ENCODE data around the gene IGFL4. TPM values are rescaled to one million over a fixed set of nuclear protein-coding genes. Genes with fewer than 3 reads are reported as not detected.

The IGFL4 gene
- total and polyA plus RNA-seq, 2 of the 13 experiments (the other 11 are each of a cell fraction or from before 2014, with no cell fraction given) = 1.2 to 1.4 TPM

- TF ChIP-seq PREB (CRISPR knock-in tag; IDR thresholded peaks at IDR 0.05) = no peak
- TF ChIP-seq ATF7-NPFF (CRISPR knock-in tag; IDR thresholded peaks at IDR 0.05; ENCODE audit: low read depth) = no peak
- TF ChIP-seq NFKB2 (CRISPR knock-in tag; IDR thresholded peaks at IDR 0.05; ENCODE audit: borderline replicate concordance) = 0 out of 2 replicates have a peak, but pooled peaks have one; percentile 38
- TF ChIP-seq ZNF878 (CRISPR knock-in tag; IDR thresholded peaks at IDR 0.05) = no peak
- no peak for TF ChIP-seq NCOR1 (IDR thresholded peaks at IDR 0.05; ENCODE audit: borderline replicate concordance, low read length)
- no peak; the same call in 1 of the 2 replicates for TF ChIP-seq ZBTB43 (CRISPR knock-in tag; conservative IDR thresholded peaks at IDR 0.05)
- TF ChIP-seq ZNF33A (CRISPR knock-in tag; IDR thresholded peaks at IDR 0.05; ENCODE audit: borderline replicate concordance) = no peak
- TF ChIP-seq PLRG1 (conservative IDR thresholded peaks at IDR 0.05) = no peak
- no peak for TF ChIP-seq ZNF83 (CRISPR knock-in tag; IDR thresholded peaks at IDR 0.05; ENCODE audit: borderline replicate concordance)
- TF ChIP-seq PHF21A (CRISPR knock-in tag; IDR thresholded peaks at IDR 0.05) = peak; percentile 49; the same call in 1 of the 2 replicates
- TF ChIP-seq MEIS1 (CRISPR knock-in tag; IDR thresholded peaks at IDR 0.05; ENCODE audit: borderline replicate concordance) = no peak
- no peak for TF ChIP-seq ATM (IDR thresholded peaks at IDR 0.05; ENCODE audit: borderline replicate concordance)
- no peak for TF ChIP-seq ZSCAN30 (CRISPR knock-in tag; IDR thresholded peaks at IDR 0.05)
- no peak for TF ChIP-seq RFX3 (CRISPR knock-in tag; IDR thresholded peaks at IDR 0.05)
- TF ChIP-seq ZNF432 (CRISPR knock-in tag; IDR thresholded peaks at IDR 0.05; ENCODE audit: borderline replicate concordance) = no peak
- TF ChIP-seq ZNF513 (CRISPR knock-in tag; conservative IDR thresholded peaks at IDR 0.05) = no peak
- no peak for TF ChIP-seq REL (CRISPR knock-in tag; conservative IDR thresholded peaks at IDR 0.05)
- no peak for TF ChIP-seq STAG1 (CRISPR knock-in tag; IDR thresholded peaks at IDR 0.05)
- TF ChIP-seq ZFP37 (CRISPR knock-in tag; IDR thresholded peaks at IDR 0.05; ENCODE audit: borderline replicate concordance) = no peak
- no peak for TF ChIP-seq GPN1 (CRISPR knock-in tag; IDR thresholded peaks at IDR 0.05; ENCODE audit: borderline replicate concordance)
- TF ChIP-seq GABPA (IDR thresholded peaks at IDR 0.05; ENCODE audit: low read depth, low read length) = peak; percentile 38; the same call in 1 of the 2 replicates
- TF ChIP-seq GABPA (CRISPR knock-in tag; IDR thresholded peaks at IDR 0.05; ENCODE audit: low read depth) = peak; percentile 84
- TF ChIP-seq THAP7 (CRISPR knock-in tag; IDR thresholded peaks at IDR 0.05) = no peak
- no peak for TF ChIP-seq ZNF34 (CRISPR knock-in tag; IDR thresholded peaks at IDR 0.05; ENCODE audit: borderline replicate concordance)
- TF ChIP-seq YEATS4 (CRISPR knock-in tag; IDR thresholded peaks at IDR 0.05; ENCODE audit: borderline replicate concordance) = peak; percentile 69
- TF ChIP-seq MTF2 (CRISPR knock-in tag; IDR thresholded peaks at IDR 0.05; ENCODE audit: borderline replicate concordance) = no peak
These were observed 45.6 kb downstream of the IGFL4 start, which contains the start of gene CCDC61 (continued) for GRCh38 chr19:45994998-45995714.
